GM23338 (cell line): Measurements from ENCODE around the gene RFC3. TPM values are rescaled to one million over a fixed set of nuclear protein-coding genes. Genes with fewer than 3 reads are reported as not detected.
A peak's percentile ranks its signal among the peaks of the same experiment; 100 is the strongest.

Source experiments
- ATAC-seq: fragments of 200-7000 bp; cut with Tn5 transposase; 3 replicates; pipeline ENCODE4 v1.9.1; 2020
- DNase-seq: peaks from one replicate; pipeline ENCODE4 v3.0.0-alpha.2; 2015; ENCODE audit warnings: low spot score
- H2AFZ ChIP-seq: fragments of 200-600 bp; sonication (generic); 2 replicates; pipeline ENCODE4 v1.8.0; 2016; ENCODE audit warnings: antibody characterized with exemption, mild to moderate bottlenecking, moderate library complexity
- H3F3A ChIP-seq: fragments of 200-600 bp; sonication (generic); replicated peaks from 2 replicates; pipeline ENCODE4 v1.8.0; 2017; ENCODE audit warnings: antibody characterized with exemption, mixed run types, low read depth
- H3K27ac ChIP-seq: fragments of 200-600 bp; sonication (generic); 2 replicates; pipeline ENCODE4 v1.6.1; 2016; ENCODE audit warnings: low read depth
- H3K27me3 ChIP-seq: fragments of 200-600 bp; sonication (generic); 2 replicates; pipeline ENCODE4 v1.8.0; 2016; ENCODE audit warnings: mild to moderate bottlenecking, mixed run types, moderate library complexity; ENCODE audit not compliant: insufficient read depth
- H3K36me3 ChIP-seq: fragments of 200-600 bp; sonication (generic); 2 replicates; pipeline ENCODE4 v1.8.0; 2016; ENCODE audit warnings: mild to moderate bottlenecking; ENCODE audit not compliant: insufficient read depth
- H3K4me1 ChIP-seq: fragments of 200-600 bp; sonication (generic); 2 replicates; pipeline ENCODE4 v1.8.0; 2016; ENCODE audit warnings: mild to moderate bottlenecking, moderate library complexity; ENCODE audit not compliant: insufficient read depth
- H3K4me2 ChIP-seq: fragments of 200-600 bp; sonication (generic); 2 replicates; pipeline ENCODE4 v1.7.1; 2017; ENCODE audit warnings: mixed run types
- H3K4me3 ChIP-seq: fragments of 200-600 bp; sonication (generic); 2 replicates; pipeline ENCODE4 v1.6.1; 2016; ENCODE audit warnings: mixed run types
- H3K79me2 ChIP-seq: fragments of 200-600 bp; sonication (generic); replicated peaks from 2 replicates; pipeline ENCODE4 v1.8.0; 2017; ENCODE audit warnings: mild to moderate bottlenecking; ENCODE audit not compliant: insufficient read depth
- H3K9me2 ChIP-seq: fragments of 200-600 bp; sonication (generic); 2 replicates; pipeline ENCODE4 v1.8.0; 2017; ENCODE audit not compliant: insufficient read depth
- H4K20me1 ChIP-seq: fragments of 200-600 bp; sonication (generic); replicated peaks from 2 replicates; pipeline ENCODE4 v1.8.0; 2017; ENCODE audit warnings: mild to moderate bottlenecking; ENCODE audit not compliant: insufficient read depth
- H3K27ac Mint-ChIP-seq: 2 replicates; pipeline ENCODE4 v1.8.0; 2020; ENCODE audit warnings: inconsistent platforms, mild to moderate bottlenecking, moderate library complexity, mixed read lengths
- H3K27me3 Mint-ChIP-seq: 3 replicates; pipeline ENCODE4 v1.8.0; 2022; ENCODE audit warnings: low read depth, mild to moderate bottlenecking, moderate library complexity, mixed read lengths, inconsistent platforms; ENCODE audit not compliant: insufficient read depth, poor library complexity
- H3K36me3 Mint-ChIP-seq: 3 replicates; pipeline ENCODE4 v1.8.0; 2021; ENCODE audit warnings: low read depth, mild to moderate bottlenecking, inconsistent platforms, moderate library complexity, mixed read lengths
- H3K4me1 Mint-ChIP-seq: 3 replicates; pipeline ENCODE4 v1.8.0; 2020; ENCODE audit warnings: mild to moderate bottlenecking, inconsistent platforms, mixed read lengths
- H3K4me3 Mint-ChIP-seq: 3 replicates; pipeline ENCODE4 v1.8.0; 2021; ENCODE audit warnings: moderate library complexity, mild to moderate bottlenecking, inconsistent platforms, mixed read lengths
- H3K9me3 Mint-ChIP-seq: 3 replicates; pipeline ENCODE4 v1.8.0; 2020; ENCODE audit warnings: moderate library complexity, mild to moderate bottlenecking, inconsistent platforms, mixed read lengths
- CREB1 ChIP-seq: fragments of 250-450 bp; sonication (Bioruptor Pico); IDR thresholded peaks from 2 replicates; pipeline ENCODE4 v1.5.0; 2020; ENCODE audit warnings: low read depth, mild to moderate bottlenecking, moderate library complexity
- CTCF ChIP-seq, 2 experiments: fragments of 200-600 bp in 1 of 2; sonication (generic) in 1 of 2; conservative IDR thresholded peaks; 2 replicates each; pipeline versions ENCODE4 v1.5.1 to v1.6.1; 2016 to 2017; ENCODE audit warnings: antibody characterized with exemption in 2 of 2, low read depth in 2 of 2, mild to moderate bottlenecking in 2 of 2, moderate library complexity in 1 of 2
- ETS1 ChIP-seq: IDR thresholded peaks from 2 replicates; pipeline ENCODE4 v1.6.1; 2016; ENCODE audit warnings: antibody characterized with exemption
- EZH2 ChIP-seq: fragments of 200-600 bp; sonication (generic); IDR thresholded peaks from one replicate; pipeline ENCODE4 v1.8.0; 2017; ENCODE audit warnings: antibody characterized with exemption, mild to moderate bottlenecking, low read depth; ENCODE audit not compliant: unreplicated experiment
- EZH2phosphoT487 ChIP-seq: fragments of 200-600 bp; sonication (generic); IDR thresholded peaks from one replicate; pipeline ENCODE4 v1.8.1; 2018; ENCODE audit warnings: antibody characterized with exemption; ENCODE audit not compliant: unreplicated experiment
- JUNB ChIP-seq: IDR thresholded peaks from one replicate; pipeline ENCODE4 v1.6.1; 2016; ENCODE audit warnings: antibody characterized with exemption; ENCODE audit not compliant: unreplicated experiment
- POLR2AphosphoS5 ChIP-seq: IDR thresholded peaks from 2 replicates; pipeline ENCODE4 v1.6.1; 2016; ENCODE audit warnings: antibody characterized with exemption, low read depth
- STAT1 ChIP-seq: IDR thresholded peaks from one replicate; pipeline ENCODE4 v1.6.1; 2016; ENCODE audit warnings: antibody characterized with exemption; ENCODE audit not compliant: unreplicated experiment
- ZNF114 ChIP-seq: fragments of 250-450 bp; sonication (Bioruptor Pico); IDR thresholded peaks from 2 replicates; pipeline ENCODE4 v1.5.0; 2020; ENCODE audit warnings: mild to moderate bottlenecking, moderate library complexity
- ZNF331 ChIP-seq: fragments of 250-450 bp; sonication (Bioruptor Pico); IDR thresholded peaks from 2 replicates; pipeline ENCODE4 v1.5.0; 2020; ENCODE audit warnings: low read depth, mild to moderate bottlenecking, moderate library complexity
- ZNF462 ChIP-seq: fragments of 250-450 bp; sonication (Bioruptor Pico); IDR thresholded peaks from 2 replicates; pipeline ENCODE4 v1.5.0; 2020; ENCODE audit warnings: mild to moderate bottlenecking, moderate library complexity
- polyA plus RNA-seq: library from polyadenylated mRNA; unstranded; fragments of >200 nt; fragmentation: Nextera tagmentation; extraction: Ambion mirVana; gene quantifications from 2 replicates; pipeline ENCODE4 v1.2.1, GENCODE V29; 2016
- total RNA-seq: library from RNA; depleted of rRNA; stranded (reverse); fragments of >200 nt; shearing (Covaris generic); gene quantifications from 2 replicates; pipeline ENCODE4 v1.2.3, GENCODE V29; 2014

Gene RFC3
- total and polyA plus RNA-seq, 2 experiments from 2014 or later, result 48.7 to 75.5 TPM

- Histone ChIP-seq H3K4me1 (no peaks in the 10 kb centered on the region; the same call in none of the 2 replicates), H3K9me2 (peaks cover 3% of the 10 kb centered on the region; the same call in 1 of the 2 replicates), H3K36me3 (no peaks in the 10 kb centered on the region), H2AFZ (no peak overlapping the region), H3K27ac (no peak overlapping the region), H4K20me1 (no peaks in the 10 kb centered on the region), H3K4me3 (no peak overlapping the region), H3F3A (no peaks in the 10 kb centered on the region), H3K79me2 (no peaks in the 10 kb centered on the region), H3K27me3 (no peaks in the 10 kb centered on the region), H3K4me2 (no peak overlapping the region)
- TF ChIP-seq POLR2AphosphoS5 (no peak), ZNF331 (CRISPR knock-in tag) (no peak), STAT1 (no peak)
- peaks cover 3% of the 10 kb centered on the region for H3K27me3 Mint-ChIP-seq
- peaks cover 3% of the 10 kb centered on the region; the same call in 2 of the 3 replicates for H3K36me3 Mint-ChIP-seq
- DNase-seq (no peak), ATAC-seq (no peak)
- H3K27ac Mint-ChIP-seq, result no peak overlapping the region
- peaks cover 13% of the 10 kb centered on the region for H3K4me1 Mint-ChIP-seq
- H3K4me3 Mint-ChIP-seq, result no peak overlapping the region
- H3K9me3 Mint-ChIP-seq, result peaks cover 4% of the 10 kb centered on the region; the same call in 2 of the 3 replicates
Observed at GRCh38 chr13:33789066-33789606, 28.8 kb upstream of the RFC3 start.

GRCh38 chr13:33789739-33790138 lies 28.2 kb upstream of the RFC3 start:
- Mint-ChIP-seq H3K36me3 (0 out of 3 replicates have a peak, but pooled peaks cover under 1% of the 10 kb centered on the region), H3K9me3 (peaks cover under 1% of the 10 kb centered on the region; the same call in 1 of the 3 replicates), H3K27me3 (peaks cover under 1% of the 10 kb centered on the region), H3K4me3 (no peak overlapping the region), H3K27ac (no peak overlapping the region), H3K4me1 (peaks cover 13% of the 10 kb centered on the region)
- Histone ChIP-seq H3K4me1 (no peaks in the 10 kb centered on the region; the same call in none of the 2 replicates), H3K4me3 (no peak overlapping the region), H4K20me1 (no peaks in the 10 kb centered on the region), H3K27me3 (no peaks in the 10 kb centered on the region), H2AFZ (no peak overlapping the region), H3K27ac (no peak overlapping the region), H3F3A (no peaks in the 10 kb centered on the region), H3K79me2 (no peaks in the 10 kb centered on the region), H3K4me2 (no peak overlapping the region), H3K36me3 (no peaks in the 10 kb centered on the region), H3K9me2 (no peaks in the 10 kb centered on the region)
- ATAC-seq, result peak; percentile 69
- DNase-seq, result no peak
- TF ChIP-seq STAT1, result no peak
- TF ChIP-seq EZH2phosphoT487, result no peak
- TF ChIP-seq ZNF114 (CRISPR knock-in tag), result no peak
- no peak for TF ChIP-seq CREB1
- TF ChIP-seq JUNB, result no peak
- TF ChIP-seq CTCF (conservative IDR thresholded peaks at IDR 0.05; ENCODE audit: low read depth in 2 of 2), result no peak
- no peak for TF ChIP-seq ZNF331 (CRISPR knock-in tag)
- TF ChIP-seq ZNF462 (CRISPR knock-in tag), result no peak
- TF ChIP-seq EZH2, result no peak
- no peak for TF ChIP-seq POLR2AphosphoS5
- no peak for TF ChIP-seq ETS1
